Gastrocnemius medialis (tissue), 4 donors: ENCODE measurements around the gene MKLN1. TPM values are rescaled to one million over a fixed set of nuclear protein-coding genes. Genes with fewer than 3 reads are reported as not detected.

Experiments used
- ATAC-seq, 2 donors: fragments of 150-250 bp; one replicate each; pipeline ENCODE4 v1.9.1; 2016
- DNase-seq, 2 donors: peaks; one replicate each; pipeline ENCODE4 v3.0.0-alpha.2; 2019
- H3K27ac ChIP-seq, 4 donors: fragments of 200-600 bp; sonication (generic); 1 replicate in 1 of 4; 2 replicates in 3 of 4; pipeline ENCODE4 v1.5.1; 2016 to 2018; ENCODE audit warnings: mild to moderate bottlenecking in 2 of 4, moderate library complexity in 1 of 4
- H3K27me3 ChIP-seq, 3 donors: fragments of 200-600 bp; sonication (generic) in 2 of 3; 1 replicate in 1 of 3; 2 replicates in 2 of 3; pipeline versions ENCODE4 v1.5.1 to v1.6.0; 2016 to 2019; ENCODE audit warnings: mild to moderate bottlenecking in 1 of 3, moderate library complexity in 1 of 3
- H3K36me3 ChIP-seq, 2 donors: fragments of 200-600 bp; sonication (generic) in 1 of 2; one replicate each; pipeline ENCODE4 v1.5.1; 2017 to 2018
- H3K4me1 ChIP-seq, 2 donors: fragments of 200-600 bp; sonication (generic) in 1 of 2; one replicate each; pipeline ENCODE4 v1.5.1; 2016 to 2017; ENCODE audit warnings: mild to moderate bottlenecking in 2 of 2
- H3K4me3 ChIP-seq, 4 donors: fragments of 200-600 bp; sonication (generic) in 3 of 4; 1 replicate in 1 of 4; 2 replicates in 3 of 4; pipeline ENCODE4 v1.5.1; 2016 to 2019; ENCODE audit warnings: mild to moderate bottlenecking in 2 of 4
- H3K9me3 ChIP-seq, 3 donors: fragments of 200-600 bp; sonication (generic) in 2 of 3; 1 replicate in 1 of 3; 2 replicates in 2 of 3; pipeline ENCODE4 v1.5.1; 2016 to 2019
- POLR2A ChIP-seq, 2 donors: fragments of 450-650 bp; IDR thresholded peaks; one replicate each; pipeline ENCODE4 v1.6.1; 2017; ENCODE audit warnings: antibody characterized with exemption in 2 of 2, mild to moderate bottlenecking in 2 of 2, moderate library complexity in 2 of 2
- in situ Hi-C, 4 donors: fragments of 200-750 bp; cut with MboI; loops; one replicate each; pipeline versions ENCODE4 v1.15.0 to v1.8.0; 2017; ENCODE audit warnings: low sequenced_read_pairs in 4 of 4
- intact Hi-C: fragments of 100-400 bp; cut with DNase I; formaldehyde crosslinking; loops from one replicate; pipeline ENCODE4 v1.15.1; 2023; ENCODE audit warnings: low total_unique reads
- total RNA-seq, 4 donors: library from RNA; depleted of rRNA; stranded (reverse); fragments of >200 nt; gene quantifications; one replicate each; pipeline versions ENCODE4 v1.1.0 to v1.2.3, GENCODE V29; 2016
- TF ChIP-seq, protein P1 (sequence below), 5 experiments: fragments of 450-650 bp in 3 of 5; fragments of 200-600 bp in 2 of 5; sonication (generic) in 2 of 5; IDR thresholded peaks in 4 of 5; conservative IDR thresholded peaks in 1 of 5; 1 replicate in 4 of 5; 2 replicates in 1 of 5; pipeline ENCODE4 v1.5.1; 2016 to 2019; ENCODE audit warnings: antibody characterized with exemption in 5 of 5, mild to moderate bottlenecking in 3 of 5, moderate library complexity in 3 of 5

Gene MKLN1
- total RNA-seq, 4 donors from 2014 or later = 29.1 to 81.1 (median 48.9) TPM

DNA sequence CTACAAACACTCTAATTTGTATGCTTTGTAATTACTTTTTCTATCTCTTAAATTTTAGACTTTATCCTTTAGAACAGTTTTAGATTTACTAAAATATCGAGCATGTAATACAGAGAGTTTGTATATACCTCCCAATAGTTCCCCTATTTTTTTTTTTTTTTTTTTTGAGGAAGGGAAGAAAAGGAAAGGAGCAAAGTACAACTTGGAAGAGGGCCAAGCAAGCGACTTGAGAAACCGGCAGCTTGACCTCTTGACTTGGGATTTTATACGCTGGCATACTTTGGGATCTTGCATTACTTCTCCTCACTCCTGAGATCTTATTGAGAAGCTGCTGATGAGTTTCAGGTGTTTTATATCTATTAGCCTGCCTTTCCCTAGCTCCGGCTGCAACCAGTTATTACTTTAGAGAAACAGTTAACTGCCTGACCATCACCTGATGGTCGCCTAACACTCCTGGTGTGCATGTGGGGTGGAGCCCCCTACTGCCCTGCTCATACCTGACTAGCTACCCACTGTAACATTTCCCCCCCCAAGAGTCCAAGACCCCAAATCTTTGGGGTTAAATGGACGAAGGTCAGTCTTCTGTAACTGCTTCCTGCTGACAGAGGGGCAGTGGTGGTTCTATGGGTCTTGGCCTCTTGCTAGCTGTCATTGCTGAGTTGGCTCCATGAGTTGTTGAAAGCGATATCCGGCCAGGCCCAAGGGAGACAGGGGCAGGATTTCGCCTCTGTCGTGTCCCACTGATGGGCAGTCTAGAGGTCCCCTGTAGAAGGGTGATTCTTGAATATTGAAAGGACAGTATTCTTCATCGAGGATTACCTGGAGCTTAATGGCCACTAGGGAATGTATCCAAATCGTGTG, 28.5 kb downstream of the MKLN1 start:
- Histone ChIP-seq H3K27me3 (no peaks in the 10 kb centered on the region), H3K4me1 (peaks cover 72 to 74% of the 10 kb centered on the region in 2 donors), H3K36me3 (no peaks in the 10 kb centered on the region), H3K27ac (no peak overlapping the region), H3K9me3 (no peaks in the 10 kb centered on the region), H3K4me3 (no peak overlapping the region)
- DNase-seq (peak in 1 of 2 donors; percentile 8), ATAC-seq (no peak)
- no peak for TF ChIP-seq POLR2A (IDR thresholded peaks at IDR 0.05)
- TF ChIP-seq, protein P1, sequence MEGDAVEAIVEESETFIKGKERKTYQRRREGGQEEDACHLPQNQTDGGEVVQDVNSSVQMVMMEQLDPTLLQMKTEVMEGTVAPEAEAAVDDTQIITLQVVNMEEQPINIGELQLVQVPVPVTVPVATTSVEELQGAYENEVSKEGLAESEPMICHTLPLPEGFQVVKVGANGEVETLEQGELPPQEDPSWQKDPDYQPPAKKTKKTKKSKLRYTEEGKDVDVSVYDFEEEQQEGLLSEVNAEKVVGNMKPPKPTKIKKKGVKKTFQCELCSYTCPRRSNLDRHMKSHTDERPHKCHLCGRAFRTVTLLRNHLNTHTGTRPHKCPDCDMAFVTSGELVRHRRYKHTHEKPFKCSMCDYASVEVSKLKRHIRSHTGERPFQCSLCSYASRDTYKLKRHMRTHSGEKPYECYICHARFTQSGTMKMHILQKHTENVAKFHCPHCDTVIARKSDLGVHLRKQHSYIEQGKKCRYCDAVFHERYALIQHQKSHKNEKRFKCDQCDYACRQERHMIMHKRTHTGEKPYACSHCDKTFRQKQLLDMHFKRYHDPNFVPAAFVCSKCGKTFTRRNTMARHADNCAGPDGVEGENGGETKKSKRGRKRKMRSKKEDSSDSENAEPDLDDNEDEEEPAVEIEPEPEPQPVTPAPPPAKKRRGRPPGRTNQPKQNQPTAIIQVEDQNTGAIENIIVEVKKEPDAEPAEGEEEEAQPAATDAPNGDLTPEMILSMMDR (IDR thresholded peaks at IDR 0.05 in 4 of 5, conservative IDR thresholded peaks at IDR 0.05 in 1 of 5) = no peak
- in situ Hi-C loops (no loop called here), intact Hi-C loops (no loop called here)

DNA sequence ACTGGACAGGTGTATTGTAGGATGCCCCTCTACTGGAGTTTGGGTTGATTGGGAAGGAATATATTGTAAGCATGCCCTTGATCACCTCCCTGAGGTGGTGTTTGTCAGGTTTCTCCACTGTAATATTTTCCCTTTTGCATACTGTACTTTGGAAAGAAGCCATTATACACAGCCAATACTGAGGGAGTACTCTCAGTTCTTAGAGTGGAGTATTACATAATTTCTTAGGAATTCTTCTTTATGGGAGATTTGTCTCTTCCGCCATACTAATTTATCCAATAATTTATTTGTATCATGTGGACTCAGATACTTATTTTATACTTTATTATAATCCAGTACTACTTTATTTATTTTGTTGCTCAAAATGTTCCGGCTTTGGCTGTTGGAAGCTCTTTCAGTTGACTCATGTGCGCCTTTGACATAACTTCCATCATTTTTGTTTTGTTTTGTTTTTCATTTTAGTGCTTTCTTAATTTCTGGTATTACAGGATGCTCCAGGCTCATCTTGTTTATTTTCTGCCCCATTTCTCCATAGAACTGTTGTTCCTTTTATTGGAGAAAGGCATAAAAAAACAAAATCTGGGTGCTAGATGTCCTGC, 29.7 kb downstream of the MKLN1 start:
- peaks cover 78 to 82% of the 10 kb centered on the region in 2 donors for H3K4me1 ChIP-seq

DNA sequence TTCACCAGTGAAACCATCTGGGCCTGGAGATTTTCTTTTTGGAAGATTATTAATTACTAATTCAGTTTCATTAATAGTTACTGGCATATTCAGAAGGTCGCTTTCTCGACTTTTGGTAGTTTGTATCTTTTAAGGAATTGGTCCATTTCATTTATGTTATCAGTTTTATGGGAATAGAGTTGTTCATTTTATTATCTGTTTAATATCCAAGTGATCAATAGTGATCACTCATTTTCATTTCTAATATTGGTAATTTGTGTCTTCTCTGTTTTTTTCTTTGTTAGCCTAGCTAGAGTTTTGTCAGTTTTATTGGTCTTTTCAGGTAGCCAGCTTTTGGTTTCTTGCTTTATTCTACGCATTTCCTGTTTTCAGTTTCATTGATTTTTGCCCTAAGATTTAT, 31.0 kb downstream of the MKLN1 start:
- Histone ChIP-seq H3K9me3 (no peaks in the 10 kb centered on the region), H3K4me3 (no peak overlapping the region), H3K36me3 (no peaks in the 10 kb centered on the region), H3K27ac (peak overlapping the region in 1 of 4 donors; percentile 6), H3K27me3 (no peaks in the 10 kb centered on the region), H3K4me1 (peaks cover 88 to 90% of the 10 kb centered on the region in 2 donors)
- ATAC-seq (no peak), DNase-seq (no peak)
- in situ Hi-C loops (no loop called here), intact Hi-C loops (no loop called here)
- TF ChIP-seq, protein P1 (IDR thresholded peaks at IDR 0.05 in 4 of 5, conservative IDR thresholded peaks at IDR 0.05 in 1 of 5) = no peak
- TF ChIP-seq POLR2A (IDR thresholded peaks at IDR 0.05) = no peak

More for the DNA sequence above, 29.7 kb downstream of the MKLN1 start:
- H3K36me3 ChIP-seq = no peaks in the 10 kb centered on the region
- no peak for TF ChIP-seq POLR2A (IDR thresholded peaks at IDR 0.05)
- in situ Hi-C loops (no loop called here), intact Hi-C loops (no loop called here)
- no peaks in the 10 kb centered on the region for H3K9me3 ChIP-seq
- H3K27me3 ChIP-seq = no peaks in the 10 kb centered on the region
- ATAC-seq (no peak), DNase-seq (no peak)
- peak overlapping the region in 1 of 4 donors; percentile 2 for H3K4me3 ChIP-seq
- peak overlapping the region in 3 of 4 donors; percentile 2 to 36 (median 32) for H3K27ac ChIP-seq

DNA sequence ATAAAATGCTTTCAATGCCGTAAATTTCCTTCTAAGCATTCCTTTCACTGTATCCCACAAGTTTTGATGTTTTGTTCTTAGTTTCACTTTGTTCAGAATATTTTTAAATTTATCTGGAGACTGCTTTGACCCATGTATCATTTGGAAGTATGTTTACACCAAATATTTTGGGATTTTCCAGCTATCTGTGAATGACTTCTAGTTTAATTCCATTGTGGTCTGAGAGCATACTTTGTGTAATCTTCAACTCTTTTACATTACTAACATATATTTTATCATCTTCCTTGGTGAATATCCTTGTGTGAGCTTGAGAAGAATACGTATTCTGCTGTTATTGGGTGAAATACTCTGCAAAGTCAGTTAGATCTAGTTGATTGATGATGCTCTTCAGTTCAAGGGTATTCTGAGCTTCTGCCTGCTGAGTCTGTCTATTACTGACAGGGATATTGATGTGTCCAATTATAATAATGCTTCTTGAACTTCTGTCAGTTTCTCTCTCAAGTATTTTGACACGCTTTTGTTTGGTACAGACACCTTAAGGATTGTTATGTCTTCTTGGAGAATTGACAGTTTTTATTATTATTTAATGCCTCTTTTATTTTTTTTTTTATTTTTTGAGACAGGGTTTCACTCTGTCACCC, 31.6 kb downstream of the MKLN1 start:
- no peaks in the 10 kb centered on the region for H3K9me3 ChIP-seq
- no peak for TF ChIP-seq POLR2A (IDR thresholded peaks at IDR 0.05)
- TF ChIP-seq, protein P1 (IDR thresholded peaks at IDR 0.05 in 4 of 5, conservative IDR thresholded peaks at IDR 0.05 in 1 of 5) = no peak
- H3K36me3 ChIP-seq = no peaks in the 10 kb centered on the region
- in situ Hi-C loops = no loop called here
- intact Hi-C loops = no loop called here
- ATAC-seq = no peak
- H3K4me3 ChIP-seq = no peak overlapping the region
- no peak for DNase-seq
- H3K27ac ChIP-seq = peak overlapping the region in 1 of 4 donors; percentile 6
- H3K27me3 ChIP-seq = no peaks in the 10 kb centered on the region
- peaks cover 89 to 91% of the 10 kb centered on the region in 2 donors for H3K4me1 ChIP-seq

DNA sequence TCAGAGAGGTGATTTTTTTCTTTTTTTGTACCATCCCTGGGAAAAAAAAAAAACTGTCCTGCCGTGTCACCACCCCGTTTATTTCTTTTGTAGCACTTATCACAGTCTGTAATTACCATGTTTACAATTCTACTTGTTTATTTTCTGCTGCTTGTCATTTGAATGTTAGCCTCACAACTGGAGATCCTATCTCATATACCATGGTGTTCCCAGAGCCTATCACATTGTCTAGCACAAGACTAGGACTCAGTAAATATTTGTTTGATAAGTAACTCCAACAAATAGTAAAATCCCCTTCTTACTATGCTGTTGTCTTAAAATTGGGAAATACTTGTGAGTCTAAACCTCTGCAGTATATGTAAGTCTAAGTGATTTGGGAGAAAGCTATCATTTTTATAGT, 36.0 kb downstream of the MKLN1 start:
- H3K9me3 ChIP-seq = no peaks in the 10 kb centered on the region
- intact Hi-C loops (no loop called here), in situ Hi-C loops (no loop called here)
- no peaks in the 10 kb centered on the region for H3K27me3 ChIP-seq
- TF ChIP-seq POLR2A (IDR thresholded peaks at IDR 0.05) = no peak
- TF ChIP-seq, protein P1 (IDR thresholded peaks at IDR 0.05 in 4 of 5, conservative IDR thresholded peaks at IDR 0.05 in 1 of 5) = no peak
- peaks cover 88 to 92% of the 10 kb centered on the region in 2 donors for H3K4me1 ChIP-seq
- ATAC-seq = peak in 1 of 2 donors; percentile 48
- no peak overlapping the region for H3K27ac ChIP-seq
- no peak overlapping the region for H3K4me3 ChIP-seq
- no peaks in the 10 kb centered on the region for H3K36me3 ChIP-seq
- no peak for DNase-seq
